Erythroblast (primary cell): ENCODE results near the gene NR3C1.

Experiments used
- GATA1 ChIP-seq: IDR thresholded peaks from 2 replicates; pipeline ENCODE4 v1.6.1; 2011; ENCODE audit warnings: low read depth, mild to moderate bottlenecking, control low read depth, low read length, moderate library complexity
- POLR2A ChIP-seq: IDR thresholded peaks from 2 replicates; pipeline ENCODE4 v1.6.1; 2011; ENCODE audit warnings: mild to moderate bottlenecking, low read length

DNA sequence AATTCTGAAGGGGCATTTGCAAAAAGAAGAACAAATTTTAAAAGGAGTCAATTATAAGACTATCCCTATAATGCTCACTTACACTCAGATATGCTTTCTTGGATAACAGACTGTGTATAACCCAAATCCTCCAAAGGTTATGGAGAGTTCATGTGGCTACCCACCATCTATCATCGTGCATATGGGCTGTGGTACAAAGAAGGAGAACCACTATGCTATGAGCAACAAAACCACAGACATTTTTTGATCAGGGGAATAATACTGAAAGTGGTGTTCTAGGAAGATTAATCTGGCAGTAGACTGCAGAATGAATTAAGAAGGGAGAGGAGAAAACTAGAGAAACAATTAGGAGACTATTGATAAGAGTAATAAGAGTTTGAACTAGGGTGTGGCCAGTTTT lies 16.8 kb downstream of the NR3C1 start:
- TF ChIP-seq POLR2A (no peak), GATA1 (no peak)
